Glomerular endothelial cell (primary cell): ENCODE data around the gene XPNPEP1. TPM values are rescaled to one million over a fixed set of nuclear protein-coding genes. Genes with fewer than 3 reads are reported as not detected.
"Not testable (repeated sequence)": the region's sequence is repeated elsewhere in the genome, so short reads cannot be mapped to it uniquely, and the experiment has no call there.

Source experiments
- DNase-seq: peaks from one replicate; pipeline ENCODE4 v3.0.0-alpha.2; 2011; ENCODE audit warnings: low read depth, low spot score; ENCODE audit errors: extremely low read depth
- total RNA-seq: library from RNA; depleted of rRNA; stranded (reverse); fragments of >200 nt; gene quantifications from 2 replicates; pipeline ENCODE4 v1.2.3, GENCODE V29; 2015

XPNPEP1 gene
- total RNA-seq, 1 donor from 2014 or later = 115 TPM

GRCh38 chr10:109924967-109925620 lies 1.8 kb upstream of the XPNPEP1 start:
- DNase-seq = no peak

GRCh38 chr10:109924087-109924486 lies 776 bp upstream of the XPNPEP1 start:
- DNase-seq = no peak

DNA sequence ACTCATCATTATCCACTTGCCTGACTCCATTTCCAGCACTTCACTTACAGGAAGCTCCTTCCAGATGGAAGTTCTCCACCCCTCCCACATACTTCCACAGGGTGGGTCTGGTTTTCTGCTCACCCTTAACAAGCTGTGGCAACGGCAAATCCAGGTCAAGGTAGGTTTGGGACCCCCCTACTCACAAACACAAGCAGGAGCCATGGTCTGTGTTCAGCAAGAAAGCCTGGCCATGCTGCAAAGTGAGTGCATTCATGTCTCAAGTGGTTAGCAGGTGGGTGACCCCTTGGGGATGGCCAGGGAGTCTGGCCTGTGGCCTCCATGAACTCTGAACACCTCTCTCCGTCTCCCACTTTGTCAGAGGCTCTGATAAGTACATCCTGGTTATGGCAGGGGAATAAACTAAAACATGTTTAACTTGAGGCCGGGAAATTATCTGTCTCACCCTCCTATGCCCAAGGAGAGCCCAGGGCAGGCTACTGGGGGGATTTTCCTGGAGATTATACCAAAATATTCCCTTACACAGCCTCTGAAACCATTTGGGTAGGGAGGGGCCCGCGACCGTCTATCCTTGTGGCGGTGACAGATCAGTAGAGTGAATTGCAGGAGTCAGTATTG lies 844 bp downstream of the XPNPEP1 start:
- DNase-seq = no peak

DNA sequence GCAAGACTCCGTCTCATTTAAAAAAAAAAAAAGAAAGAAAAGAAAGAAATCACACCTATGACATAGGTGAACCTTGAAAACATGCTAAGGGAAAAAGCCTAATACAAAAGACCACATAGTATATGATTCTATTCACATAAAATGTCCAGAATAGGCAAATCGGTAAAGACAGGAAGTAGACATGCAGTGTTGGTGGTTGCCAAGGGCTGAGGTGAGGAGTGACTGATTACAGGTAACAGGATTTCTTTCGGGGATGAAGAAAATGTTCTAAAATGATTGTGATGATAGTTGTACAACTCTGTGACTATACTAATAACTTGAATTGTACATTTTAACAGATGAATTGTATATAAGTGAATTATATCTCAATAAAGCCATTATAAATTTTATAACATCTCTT lies 3.3 kb downstream of the XPNPEP1 start:
- DNase-seq = no peak

GRCh38 chr10:109919220-109919619 lies 4.1 kb downstream of the XPNPEP1 start:
- no peak for DNase-seq

- not testable (repeated sequence) for DNase-seq
These were observed 4.6 kb downstream of the XPNPEP1 start for GRCh38 chr10:109918707-109919106.

DNA sequence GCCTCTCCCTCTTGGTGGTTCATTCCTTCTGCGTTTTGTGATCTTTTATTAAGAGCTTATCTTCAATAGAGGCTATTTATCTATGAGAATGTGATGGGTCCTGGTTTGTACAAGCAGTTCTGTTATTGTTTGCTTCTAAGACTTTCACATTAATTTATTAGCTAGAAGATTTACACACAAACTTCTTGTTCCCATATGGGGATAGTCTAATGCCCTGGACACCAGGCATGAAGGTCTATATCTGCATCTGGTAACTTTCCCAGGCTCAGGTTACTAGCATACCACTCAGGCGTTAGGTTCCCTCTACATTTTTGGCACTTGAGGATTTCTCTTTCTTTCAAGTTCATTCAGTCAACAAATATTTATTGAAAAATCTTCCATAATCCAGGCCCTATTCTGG lies 7.7 kb downstream of the XPNPEP1 start:
- DNase-seq = no peak

- no peak for DNase-seq
These were observed 8.3 kb downstream of the XPNPEP1 start for GRCh38 chr10:109914966-109915365.

- DNase-seq = no peak
These were observed 9.9 kb downstream of the XPNPEP1 start for GRCh38 chr10:109913306-109913892.

DNA sequence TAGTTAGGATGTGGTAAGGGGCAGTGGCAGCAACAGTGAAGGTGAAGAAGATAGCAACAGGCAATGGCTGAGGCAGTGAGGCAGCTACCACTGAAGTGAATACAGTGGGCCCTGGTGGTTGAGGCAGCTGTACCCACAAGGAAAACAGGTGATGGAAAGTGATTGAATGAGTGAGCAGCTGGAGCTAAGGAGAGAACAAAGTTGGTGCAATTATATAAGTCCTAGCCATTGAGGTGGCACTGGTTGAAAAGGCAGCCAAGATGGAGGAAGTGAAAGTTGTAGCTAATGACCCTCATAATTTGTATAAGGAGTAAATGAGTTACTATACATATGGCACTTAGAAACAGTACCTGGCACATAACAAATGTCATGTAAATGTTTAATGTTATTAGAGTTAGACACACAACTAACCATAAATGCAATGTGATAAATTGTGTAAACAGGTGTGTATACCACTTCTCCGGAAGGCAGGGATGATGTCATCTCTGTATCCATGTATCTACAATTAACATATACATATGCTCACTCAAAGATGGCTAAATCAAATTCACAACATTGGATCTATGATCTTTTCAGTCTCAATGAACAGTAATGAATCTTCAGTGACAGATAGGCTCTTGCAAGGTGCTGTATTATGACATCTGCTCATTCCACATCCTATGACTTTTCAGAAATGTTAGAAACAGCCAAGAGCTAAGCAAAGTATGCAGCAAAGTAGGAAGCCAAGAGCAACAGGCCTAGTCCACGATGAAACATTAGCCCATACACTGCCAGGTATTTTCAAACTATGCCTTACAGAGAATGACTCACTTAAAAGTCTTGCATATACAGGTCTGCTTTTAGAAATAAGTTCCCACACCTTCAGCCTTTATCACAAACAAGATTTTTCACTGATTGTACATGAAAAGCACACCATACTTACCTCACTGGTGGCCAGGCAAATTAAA lies 10.7 kb downstream of the XPNPEP1 start:
- no peak for DNase-seq

GRCh38 chr10:109911903-109912302 lies 11.4 kb downstream of the XPNPEP1 start:
- DNase-seq = no peak

DNA sequence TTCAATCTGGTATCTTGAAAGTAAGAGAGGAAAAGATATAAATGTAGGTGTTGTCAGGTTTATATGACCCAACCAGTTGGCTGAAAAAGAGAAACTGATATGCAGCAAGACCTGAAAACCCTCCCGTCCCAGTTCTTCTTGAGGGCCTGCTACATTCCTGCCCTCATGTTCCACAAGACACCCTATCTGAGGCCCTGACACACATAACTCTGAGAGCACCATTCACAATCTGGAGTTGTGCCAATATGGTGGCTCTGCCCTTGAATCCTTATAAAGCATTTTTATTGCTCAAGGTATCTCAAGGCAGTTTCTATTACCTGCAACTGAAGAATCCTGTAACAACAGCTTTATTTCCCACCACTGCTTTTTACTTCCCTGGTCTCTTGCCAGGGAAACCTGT lies 17.0 kb downstream of the XPNPEP1 start:
- no peak for DNase-seq

- no peak for DNase-seq
These were observed 18.9 kb downstream of the XPNPEP1 start for GRCh38 chr10:109904397-109904796.

DNA sequence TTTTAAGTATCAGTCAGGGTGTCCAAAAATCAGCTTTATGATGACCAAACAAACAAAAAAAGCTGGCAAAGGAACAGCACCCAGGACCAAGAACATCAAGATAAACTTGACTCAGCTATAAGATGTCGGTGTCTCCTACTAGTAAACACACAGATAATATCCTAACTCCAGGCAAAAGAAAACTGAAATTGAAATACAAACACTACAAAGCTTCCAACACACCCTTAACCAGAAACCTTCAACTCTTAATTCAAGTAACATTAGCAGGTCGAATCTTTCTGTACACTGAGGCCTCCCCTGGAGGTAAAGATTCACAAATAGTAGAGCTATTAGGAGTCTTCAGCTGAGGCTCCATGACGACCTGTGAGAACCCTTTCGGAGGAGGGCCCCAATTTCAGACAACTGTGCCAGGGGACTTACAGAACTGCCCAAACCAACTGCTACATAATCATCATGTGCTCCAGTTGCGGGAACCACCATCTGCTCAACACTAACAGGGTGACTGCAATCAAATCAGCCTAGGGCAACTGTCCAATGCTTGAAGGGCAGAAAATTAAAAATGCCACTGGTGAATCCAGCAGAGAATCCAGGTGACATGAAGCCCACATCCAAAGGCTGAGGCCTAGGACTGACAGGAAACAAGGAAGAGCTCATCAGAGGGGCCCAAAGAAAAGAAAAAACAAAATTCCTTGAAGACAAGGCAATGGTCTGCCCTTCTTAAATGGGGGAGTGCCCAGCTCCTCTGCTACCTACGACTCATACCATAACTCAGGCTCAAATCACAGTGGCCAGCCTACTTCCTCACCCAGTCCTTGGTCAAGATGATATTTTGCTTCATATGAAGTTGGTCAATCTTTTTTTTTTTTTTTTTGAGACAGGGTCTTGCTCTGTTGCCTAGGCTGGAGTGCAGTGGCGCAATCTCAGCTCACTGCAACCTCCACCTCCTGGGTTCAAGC lies 20.0 kb downstream of the XPNPEP1 start:
- no peak for DNase-seq

DNA sequence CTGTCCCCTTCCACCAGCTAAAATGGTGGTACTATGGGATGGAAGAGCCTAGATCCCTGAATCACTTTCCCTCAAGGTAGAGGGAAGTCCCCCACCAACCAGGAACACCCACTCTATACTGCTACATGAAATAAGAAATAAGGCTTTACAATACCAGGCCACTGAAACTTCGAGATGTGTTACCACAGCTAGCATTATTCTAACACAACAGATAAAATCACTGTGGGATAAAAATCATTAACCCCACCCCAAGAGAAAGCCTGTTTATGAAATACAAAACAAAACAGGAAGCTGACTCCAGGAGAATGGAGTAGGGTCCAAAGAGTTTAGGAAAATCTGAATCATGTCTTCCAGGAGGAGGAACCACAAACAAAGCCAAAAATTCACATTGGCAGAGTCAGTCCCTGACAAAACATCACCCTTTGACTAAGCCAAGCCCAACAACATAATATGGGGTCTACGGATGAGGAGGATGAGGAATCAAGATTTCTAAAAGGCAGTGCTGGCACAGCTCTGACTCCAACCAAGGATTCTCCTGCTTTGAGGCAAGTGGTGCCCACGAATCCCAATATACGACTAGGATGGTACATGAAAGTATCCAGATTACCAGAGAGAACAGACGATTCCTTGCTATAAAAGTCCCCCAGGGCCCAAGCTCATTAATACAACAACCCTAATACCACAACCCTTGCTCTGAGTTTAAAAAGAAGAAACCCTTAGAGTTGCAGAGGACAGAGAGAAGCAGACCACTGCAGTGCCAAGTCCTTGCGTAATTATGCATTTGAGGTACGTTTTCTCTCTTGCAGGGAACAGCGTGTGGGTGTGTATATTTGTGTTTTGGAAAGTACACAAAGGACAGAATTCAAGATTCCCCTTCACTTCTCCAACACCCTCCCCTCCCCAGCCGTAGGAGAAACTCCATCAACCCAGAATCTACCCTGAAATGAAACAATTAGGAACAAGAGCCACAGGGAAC lies 23.7 kb downstream of the XPNPEP1 start:
- no peak for DNase-seq

- no peak for DNase-seq
These were observed 24.5 kb downstream of the XPNPEP1 start for GRCh38 chr10:109898666-109899355.

DNA sequence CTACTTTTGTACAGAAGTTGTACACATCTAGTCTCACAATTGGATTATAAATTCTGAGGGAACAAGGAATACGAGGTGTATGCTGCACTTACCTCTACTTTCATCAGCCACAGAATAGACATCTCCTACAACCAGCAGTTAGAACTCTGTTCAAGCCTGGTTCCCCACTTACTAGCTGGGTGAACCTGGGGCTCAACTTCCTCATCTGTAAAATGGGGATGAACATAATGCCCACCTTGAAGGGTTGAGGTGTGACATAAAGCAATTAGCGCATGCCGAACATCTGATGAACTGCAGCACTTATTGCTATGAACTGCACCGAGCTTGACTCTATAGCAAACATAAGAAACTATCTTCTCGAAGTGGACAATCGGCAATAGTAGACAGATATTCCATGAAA lies 25.3 kb downstream of the XPNPEP1 start:
- DNase-seq = no peak

GRCh38 chr10:109895848-109896247 lies 27.5 kb downstream of the XPNPEP1 start:
- DNase-seq = no peak
